Hypothalamus (tissue), 51 donors: Measurements from ENCODE around the gene ALOX15B.
"Not testable (repeated sequence)": the region's sequence is repeated elsewhere in the genome, so short reads cannot be mapped to it uniquely, and the experiment has no call there.

Experiments
- DNase-seq, 51 donors: peaks; one replicate each; lab custom pipeline; 2025; lab: John Stamatoyannopoulos, UW

ALOX15B gene

DNA sequence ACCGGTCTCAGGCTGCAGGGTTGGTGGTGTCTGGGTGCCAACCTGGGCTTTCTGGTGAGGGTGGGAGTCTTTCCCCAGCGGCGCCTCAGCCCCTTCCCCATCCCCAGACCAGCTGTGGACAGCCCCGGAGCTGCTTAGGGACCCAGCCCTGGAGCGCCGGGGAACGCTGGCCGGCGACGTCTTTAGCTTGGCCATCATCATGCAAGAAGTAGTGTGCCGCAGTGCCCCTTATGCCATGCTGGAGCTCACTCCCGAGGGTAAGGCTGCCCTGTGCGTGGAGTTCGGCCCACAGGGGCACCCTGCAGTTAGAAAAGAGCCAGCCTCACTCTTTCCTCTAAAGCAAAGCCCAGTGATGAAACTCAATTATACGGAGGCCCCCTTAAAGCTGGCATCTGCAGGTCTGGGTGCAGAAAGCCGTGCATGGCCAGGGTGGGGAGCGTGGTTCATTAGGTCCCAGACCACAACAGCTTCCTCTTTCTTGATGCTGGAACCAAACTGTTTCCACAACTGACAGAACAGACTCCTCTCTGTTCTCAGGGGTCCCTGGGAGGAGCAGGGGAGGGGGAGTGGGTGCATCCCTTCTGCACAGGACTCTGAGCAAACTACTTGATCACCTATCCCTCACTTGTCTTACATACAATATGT, 25.7 kb upstream of the ALOX15B start:
- DNase-seq: no peak

DNA sequence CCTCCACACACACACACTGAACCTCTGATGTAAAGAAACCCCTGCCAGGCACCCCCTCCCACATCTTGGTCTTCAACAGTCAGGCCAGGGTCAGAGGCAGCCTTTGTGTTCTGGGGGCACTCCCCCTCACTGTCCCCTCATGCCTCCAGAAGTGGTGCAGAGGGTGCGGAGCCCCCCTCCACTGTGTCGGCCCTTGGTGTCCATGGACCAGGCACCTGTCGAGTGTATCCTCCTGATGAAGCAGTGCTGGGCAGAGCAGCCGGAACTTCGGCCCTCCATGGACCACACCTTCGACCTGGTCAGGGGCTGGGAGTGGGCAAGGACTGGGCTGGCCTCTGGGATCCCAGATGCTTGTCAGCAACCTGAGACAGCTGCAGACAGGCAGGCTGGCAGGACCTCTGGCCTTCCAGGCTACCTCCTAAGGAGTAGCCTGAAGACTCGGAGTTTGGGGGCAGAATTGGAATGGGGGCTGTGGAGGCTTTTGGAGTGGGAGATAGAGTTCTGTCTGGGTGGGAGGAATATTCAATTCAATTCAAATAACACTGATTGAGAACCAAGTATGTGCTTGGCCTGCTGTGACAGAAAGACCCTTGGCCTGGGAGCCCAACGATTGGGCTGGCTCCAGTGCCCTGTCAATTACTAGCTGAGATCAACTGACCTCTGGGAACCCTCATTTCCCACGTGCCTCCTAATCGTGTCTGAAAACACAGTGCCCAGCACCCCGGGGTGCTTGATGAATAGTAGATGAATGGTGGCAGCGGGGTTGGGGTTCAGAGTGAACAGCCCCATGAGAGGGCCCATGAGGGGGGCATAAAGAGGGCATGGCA, 24.9 kb upstream of the ALOX15B start:
- no peak for DNase-seq

DNA sequence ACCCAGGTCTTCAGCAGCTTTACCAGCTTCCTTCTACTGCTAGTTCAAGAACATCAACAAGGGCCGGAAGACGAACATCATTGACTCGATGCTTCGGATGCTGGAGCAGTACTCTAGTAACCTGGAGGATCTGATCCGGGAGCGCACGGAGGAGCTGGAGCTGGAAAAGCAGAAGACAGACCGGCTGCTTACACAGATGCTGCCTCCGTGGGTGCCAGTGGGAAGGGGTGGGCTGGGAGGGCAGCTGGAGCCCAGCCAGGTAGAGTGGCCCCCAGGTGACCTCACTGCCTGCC, 24.4 kb upstream of the ALOX15B start:
- no peak for DNase-seq

DNA sequence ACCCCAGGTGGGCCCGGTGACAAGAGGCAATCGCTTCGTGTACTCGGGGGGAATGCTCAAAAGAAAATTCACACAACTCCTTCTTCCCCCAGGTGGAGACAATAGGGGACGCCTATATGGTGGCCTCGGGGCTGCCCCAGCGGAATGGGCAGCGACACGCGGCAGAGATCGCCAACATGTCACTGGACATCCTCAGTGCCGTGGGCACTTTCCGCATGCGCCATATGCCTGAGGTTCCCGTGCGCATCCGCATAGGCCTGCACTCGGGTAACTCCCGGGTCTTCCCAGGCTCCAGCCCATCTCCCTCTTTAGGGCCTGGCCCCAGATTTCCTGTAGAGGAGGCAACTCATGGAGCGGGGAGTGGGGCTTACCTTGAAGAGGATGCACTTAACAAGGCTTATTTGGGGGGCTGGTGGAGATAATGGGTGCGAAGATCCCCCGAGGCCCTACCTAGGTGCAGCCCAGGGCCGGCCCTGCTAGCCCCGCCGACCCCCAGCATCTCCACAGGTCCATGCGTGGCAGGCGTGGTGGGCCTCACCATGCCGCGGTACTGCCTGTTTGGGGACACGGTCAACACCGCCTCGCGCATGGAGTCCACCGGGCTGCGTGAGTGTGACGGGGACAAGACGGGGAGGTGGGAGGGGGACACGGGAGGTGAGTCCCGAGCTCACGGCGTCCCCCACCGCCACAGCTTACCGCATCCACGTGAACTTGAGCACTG, 23.5 kb upstream of the ALOX15B start:
- no peak for DNase-seq

DNA sequence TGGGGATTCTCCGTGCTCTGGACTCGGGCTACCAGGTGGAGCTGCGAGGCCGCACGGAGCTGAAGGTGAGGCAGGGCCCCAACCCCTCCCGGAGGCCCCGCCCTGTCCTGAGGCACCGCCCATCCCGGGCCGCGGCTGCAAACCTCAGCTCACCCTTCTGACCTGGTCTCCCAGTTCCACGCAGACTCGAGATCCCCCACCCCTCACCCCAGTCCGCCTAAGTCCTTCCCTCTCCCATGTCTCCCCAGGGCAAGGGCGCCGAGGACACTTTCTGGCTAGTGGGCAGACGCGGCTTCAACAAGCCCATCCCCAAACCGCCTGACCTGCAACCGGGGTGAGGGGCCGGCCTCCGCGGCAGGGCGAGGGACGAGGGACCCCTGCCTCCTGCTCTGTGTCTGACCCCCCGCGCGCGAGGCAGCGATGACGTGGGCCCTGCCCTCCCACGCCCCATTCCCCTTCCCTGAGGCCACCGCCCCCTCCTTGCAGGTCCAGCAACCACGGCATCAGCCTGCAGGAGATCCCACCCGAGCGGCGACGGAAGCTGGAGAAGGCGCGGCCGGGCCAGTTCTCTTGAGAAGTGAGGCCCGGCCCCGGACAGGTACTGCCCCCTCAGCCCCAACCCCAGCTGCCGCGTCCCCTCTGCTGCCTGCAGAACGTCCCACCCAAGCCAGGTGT, 22.8 kb upstream of the ALOX15B start:
- DNase-seq: no peak

DNA sequence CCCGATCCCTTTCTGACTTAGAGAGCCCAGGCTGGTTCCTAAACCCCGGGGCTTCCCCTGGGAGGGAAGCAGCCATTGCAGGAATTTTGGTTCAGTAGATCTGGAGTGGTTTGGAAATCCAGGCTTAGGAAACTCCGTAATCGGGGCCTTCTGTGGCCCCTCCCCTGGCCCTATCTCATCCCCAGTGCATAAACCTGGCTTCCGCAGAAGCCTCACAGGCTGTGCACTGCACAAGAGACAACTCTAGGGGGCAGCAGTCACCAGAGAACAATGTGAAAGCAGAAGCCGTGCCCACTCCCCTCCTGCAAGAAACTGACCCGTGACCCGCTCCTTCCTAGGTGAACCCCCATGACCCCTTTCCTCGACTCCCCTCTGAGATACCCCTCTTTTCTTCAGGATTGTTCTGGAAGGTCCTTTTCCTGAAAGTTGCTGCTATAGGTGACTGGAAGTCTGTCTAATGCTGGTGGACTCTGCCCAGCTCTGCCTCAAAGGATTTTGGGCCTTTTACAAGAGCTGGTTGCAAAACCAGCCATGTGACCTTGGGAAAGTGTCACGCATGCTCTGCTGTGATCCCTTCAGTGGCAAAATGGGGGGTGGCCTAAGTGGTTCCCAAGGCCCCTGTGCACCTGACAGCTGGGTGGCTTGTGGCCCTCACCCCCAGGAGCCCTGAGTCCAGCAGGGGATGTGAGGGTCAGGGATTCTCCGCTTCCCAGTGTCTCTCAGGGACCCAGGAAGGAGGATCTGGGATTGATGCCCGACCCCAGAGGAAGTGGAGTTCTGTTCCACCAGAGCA, 22.0 kb upstream of the ALOX15B start:
- peak in 13 of 51 donors; percentile 5 to 43 (median 25) for DNase-seq

DNA sequence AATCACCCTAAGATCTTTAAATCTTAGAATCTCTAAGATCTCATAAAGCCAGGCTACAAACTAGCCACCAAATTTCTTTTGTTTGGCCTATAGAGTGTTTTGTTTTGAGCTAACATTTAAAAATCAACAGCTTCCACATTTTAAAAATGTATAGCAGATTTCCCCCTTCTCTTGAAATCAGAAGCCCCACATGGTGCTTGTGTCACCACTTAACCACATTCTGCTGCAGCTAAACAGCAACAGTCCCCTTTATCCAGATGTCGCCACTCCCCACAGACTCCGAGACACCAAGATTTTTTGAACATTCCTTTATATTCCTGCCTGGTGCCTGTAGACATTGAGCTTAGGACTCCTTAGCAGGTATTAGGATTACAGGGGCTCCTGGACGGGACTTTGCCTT, 20.4 kb upstream of the ALOX15B start:
- DNase-seq: no peak

DNA sequence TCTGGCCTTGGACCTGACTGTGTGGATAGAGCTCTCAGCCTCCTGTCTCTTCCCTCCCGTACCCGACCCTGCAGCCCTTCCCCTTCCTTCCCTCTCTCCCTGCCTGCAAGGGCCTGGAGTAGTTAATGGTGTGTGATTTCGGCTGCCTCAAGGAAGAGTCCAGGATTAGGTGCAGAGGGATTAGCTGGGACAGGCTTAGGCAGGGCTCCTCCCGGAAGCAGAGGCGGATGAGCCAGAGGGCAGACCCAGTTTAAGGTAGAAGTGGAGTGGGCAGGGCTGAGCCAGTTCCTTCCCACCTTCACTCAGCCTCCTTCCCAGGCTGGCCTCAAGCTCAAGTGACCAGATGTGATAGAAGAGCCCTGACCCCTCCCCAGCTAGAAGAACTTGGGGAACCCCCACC, 19.7 kb upstream of the ALOX15B start:
- no peak for DNase-seq

DNA sequence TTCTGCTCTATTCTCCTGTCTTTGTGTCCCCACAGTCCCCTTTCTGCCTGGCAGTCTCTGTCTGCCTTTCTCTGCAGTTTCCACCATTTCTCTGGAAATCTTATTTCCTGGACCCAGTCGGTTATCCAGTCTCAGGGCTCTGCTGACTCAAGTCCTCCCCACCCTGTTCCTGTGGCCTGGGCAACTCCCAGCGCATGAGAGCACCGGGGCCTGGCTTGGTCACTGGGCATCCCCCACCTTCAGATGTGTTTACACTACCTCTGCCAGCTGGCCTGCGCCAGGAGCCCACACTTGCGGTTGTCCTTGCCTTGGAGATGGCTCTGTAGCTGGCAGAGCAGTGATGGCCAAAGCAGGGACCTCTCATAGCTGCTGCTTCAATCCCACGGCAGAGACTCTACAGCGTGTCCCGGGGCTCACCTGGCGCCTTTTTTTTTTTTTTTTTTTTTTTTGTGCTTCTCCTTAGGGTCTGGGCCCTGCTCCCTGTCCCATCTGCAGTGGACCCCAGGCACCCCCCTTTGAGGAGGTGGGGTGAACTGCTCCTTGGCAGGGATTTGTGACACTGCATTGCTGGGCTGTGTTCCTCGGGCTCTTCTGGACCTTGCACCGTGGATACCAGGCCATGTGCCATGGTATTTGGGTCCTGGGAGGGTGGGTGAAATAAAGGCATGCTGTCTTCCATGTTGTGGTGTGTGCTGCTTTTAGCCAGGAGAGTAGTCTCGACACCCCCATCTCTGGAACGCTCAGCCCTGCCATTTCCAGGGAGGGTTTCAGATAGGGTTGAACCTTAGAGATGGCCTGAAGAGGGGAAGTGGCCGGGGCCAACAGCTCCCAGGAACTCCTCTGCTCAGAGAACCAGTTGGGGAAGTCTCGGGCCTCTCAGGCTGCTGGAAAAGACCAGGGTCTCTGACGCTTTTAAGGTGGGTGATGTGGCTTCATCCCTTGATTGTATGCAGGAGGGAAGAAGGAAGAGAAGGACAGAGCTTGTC, 18.9 kb upstream of the ALOX15B start:
- no peak for DNase-seq

DNA sequence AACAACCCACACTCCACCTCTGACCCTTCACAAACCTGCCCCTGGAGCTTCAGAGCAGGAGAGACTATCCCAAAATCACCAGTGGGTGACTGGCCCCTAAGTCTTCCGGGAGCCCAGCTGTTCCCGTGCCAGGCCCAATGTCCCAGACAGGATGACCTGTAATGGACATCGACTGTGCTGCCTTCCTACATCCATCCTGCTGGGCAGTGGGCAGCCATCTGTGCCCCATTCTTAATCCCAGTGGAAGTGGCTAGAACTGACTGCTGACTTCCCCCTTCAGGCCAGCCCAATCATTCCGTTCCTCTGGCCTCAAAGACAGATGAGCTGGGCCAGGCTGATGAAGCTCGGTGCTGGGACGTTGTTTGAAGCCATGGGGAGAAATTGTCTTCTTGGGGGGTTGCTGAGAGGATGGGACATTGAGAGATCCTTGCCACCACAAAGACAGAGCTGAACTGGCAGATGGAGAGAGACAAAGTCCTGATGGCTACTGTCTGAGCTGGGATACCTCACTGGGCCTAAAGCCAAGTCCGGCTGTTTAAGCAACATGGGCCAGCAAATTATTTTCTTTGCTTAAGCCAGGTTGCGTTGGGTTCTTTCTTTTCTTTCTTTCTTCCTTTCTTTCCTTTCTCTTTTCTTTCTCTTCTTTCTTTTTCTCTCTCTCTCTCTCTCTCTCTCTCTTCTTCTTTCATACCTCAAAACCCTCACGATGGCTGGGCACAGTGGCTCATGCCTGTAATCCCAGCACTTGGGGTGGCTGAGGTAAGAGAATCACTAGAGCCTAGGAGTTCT, 17.9 kb upstream of the ALOX15B start:
- DNase-seq: no peak

DNA sequence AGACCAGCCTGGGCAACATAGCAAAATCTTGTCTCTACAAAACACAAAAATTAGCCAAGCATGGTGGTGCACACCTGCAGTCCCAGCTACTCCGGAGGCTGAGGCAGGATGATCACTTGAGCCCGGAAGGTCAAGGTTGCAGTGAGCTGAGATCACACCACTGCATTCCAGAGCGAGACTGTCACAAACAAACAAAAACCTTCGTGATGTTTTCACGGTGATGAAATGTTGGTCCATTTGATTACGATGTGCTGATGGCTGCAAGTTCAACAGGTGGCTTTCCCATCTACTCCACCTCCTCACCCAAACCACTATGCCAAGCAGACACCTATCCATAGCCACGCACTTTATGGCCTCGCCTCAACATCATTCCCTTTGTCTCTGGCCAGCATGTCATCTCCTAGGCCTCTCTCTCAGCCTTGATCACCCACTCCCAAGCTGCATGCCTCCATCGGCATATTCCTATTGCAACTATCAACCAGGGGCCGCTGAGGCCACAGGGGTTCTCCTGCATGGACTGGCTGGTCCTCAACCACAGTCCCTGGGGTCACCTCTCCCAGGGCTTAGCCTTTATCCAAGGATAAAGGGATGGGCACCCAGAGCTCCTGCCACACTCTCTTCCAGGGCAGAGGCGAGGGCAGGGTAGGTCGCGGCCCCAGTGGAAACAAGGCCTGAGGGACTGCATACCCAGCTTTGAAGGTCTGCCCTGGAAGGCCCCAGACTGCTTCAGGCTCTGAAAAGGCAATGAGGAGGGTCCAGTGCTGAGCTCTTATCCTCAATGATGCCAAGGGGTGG, 17.1 kb upstream of the ALOX15B start:
- no peak for DNase-seq

DNA sequence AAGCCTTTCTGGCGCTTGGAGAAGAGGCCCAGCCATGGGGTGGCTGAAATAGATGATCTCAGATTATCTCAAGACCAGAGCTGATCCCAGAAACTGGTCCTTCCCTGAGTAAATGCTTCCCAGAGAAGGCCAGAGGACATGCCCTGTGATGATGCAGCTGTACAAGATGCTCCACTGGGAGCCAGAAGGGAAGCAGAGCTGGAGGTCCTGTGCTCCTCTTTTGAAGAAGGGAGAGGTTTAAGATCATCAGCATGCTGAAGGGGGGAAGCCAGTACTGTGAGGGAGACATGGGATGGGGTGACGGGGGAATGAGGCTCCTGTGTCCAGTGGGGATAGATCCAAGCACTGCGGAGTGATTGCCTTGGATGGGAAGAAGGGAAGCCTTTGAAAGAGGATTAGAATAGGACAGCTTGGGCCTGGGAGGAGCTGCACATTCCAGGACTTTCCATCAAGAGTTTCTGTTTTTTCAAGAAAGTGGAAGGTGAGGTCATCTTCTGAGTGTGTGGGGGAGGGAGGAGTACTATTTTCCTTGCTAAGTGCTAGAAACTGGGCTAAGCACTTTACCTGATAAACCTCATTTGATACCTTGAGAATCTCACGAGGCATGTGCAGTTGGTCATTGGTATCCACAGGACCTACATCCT, 16.4 kb upstream of the ALOX15B start:
- no peak for DNase-seq

DNA sequence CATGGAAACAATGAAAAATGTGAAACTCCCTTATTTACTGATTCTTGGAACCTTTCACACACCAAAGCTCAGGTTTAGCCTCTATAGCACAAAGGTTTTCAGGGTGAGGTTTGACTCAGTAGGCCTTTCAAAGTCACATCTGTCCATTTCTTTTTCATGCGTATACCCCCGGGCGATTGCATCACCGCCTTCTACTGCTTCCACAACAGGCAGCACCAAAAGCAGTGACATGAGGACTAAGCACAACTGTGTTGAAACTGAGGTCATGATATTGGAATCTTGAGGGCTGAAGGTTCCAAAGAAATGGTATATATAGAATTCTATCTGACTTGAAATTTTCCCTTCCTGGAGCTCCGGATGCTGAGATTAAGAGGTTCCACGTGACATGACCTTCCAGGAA, 14.7 kb upstream of the ALOX15B start:
- DNase-seq: not testable (repeated sequence)

DNA sequence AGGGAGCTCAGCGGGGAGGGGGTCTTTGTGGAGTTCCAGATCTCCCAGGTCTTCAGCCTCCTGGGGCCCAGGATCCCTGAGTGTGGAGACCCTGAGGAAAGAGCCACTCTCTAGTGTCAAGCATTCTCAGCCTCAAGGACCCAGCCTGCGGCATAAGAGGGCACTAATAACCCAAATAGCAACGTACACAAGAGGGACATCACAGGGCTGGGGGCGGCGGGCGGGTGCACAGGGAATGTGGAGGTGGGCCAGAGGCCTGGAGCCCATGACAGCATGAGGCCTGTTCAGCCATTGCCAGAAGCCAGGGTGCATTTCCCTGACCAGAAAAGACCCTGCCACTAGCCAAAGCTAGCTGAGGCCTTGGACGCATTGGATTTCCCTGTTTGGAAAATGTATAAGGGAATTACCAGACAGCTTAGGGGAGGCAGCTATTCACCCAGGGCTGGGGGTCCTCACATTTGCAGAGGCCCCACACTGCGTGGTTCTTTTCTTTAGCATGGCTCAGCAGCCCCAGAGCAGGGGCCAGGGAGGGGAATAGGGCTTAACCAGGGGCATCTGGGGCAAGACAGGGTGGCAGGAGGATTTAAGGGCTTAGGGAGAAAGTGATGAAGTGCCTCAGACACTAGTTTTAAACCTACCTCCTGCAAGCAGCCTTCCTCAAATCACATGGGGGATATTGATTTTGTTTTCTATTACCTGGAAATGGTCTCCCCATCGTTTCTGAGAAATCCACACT, 13.5 kb upstream of the ALOX15B start:
- DNase-seq: no peak

DNA sequence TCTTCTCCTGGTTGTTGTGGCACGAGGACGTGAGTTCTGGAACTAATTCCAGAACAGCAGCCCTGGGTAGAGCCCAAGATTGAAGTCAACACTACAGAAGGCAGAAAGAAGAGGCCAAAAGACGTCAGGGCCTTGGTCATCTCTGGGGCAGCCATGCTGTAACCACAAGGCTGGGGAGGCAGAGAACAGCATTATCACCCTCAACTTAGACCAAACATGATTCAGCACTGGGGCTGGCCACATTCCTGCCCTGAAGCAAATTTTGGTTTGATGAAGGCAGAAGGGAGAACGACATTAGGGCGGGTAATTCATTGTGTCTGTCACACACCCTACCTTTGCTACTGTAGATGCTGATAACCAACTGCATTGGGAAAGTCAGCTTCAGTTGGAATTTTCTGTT, 9.7 kb upstream of the ALOX15B start:
- no peak for DNase-seq

DNA sequence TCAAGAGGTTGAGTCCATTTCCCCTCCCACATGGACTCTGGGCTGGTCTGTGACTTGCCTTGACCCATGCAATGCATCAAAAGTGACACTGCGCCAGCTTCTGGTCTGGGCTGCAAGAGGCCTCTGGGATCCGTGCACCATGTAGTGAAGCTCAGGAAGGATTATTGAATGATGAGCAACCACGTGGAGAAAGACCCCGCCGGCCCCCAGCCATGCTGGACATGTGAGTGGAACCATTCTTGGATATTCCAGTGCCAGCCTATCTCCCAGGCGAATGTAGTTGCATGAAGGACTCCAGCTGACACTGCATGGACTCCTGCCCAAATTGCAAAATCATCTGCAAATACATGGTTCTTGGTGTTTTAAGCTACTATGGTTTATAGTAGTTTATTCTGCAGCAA, 7.6 kb upstream of the ALOX15B start:
- no peak for DNase-seq
